Measurements from ENCODE around the gene SP5. TPM values are rescaled to one million over a fixed set of nuclear protein-coding genes. Genes with fewer than 3 reads are reported as not detected.
A peak's percentile ranks its signal among the peaks of the same experiment; 100 is the strongest.
"Not testable (repeated sequence)": the region's sequence is repeated elsewhere in the genome, so short reads cannot be mapped to it uniquely, and the experiment has no call there.

The SP5 gene
- total RNA-seq = 0.30 and 0.32 TPM in 2 replicates

GRCh38 chr2:170715062-170715931 lies at the start of gene SP5:
TSS of gene SP5 (plus strand) at chr2:170715337. CDS start at chr2:170715513, 176 bp downstream.
- Mint-ChIP-seq H3K27ac (no peak within 1 kb of the TSS), H3K36me3 (ENCODE audit: low read depth) (no peaks in the 10 kb centered on the region), H3K4me1 (ENCODE audit: low read depth) (peaks cover 26% of the 10 kb centered on the region), H3K9me3 (no peaks in the 10 kb centered on the region), H3K27me3 (ENCODE audit: low read depth) (peaks cover 68% of the 10 kb centered on the region), H3K4me3 (ENCODE audit: low read depth) (peak within 1 kb of the TSS; percentile 76)
- intact Hi-C loops (cut with micrococcal nuclease) = loop anchor here (1.0 to 10.0 kb wide), 4 partner anchors 56 to 478 kb away; partner anchors contain the start of gene ERICH2
- peak; percentile 40 for DNase-seq (ENCODE audit: low spot score)

GRCh38 chr2:170665743-170666142 lies 49.4 kb upstream of the SP5 start:
- H3K36me3 Mint-ChIP-seq (ENCODE audit: low read depth) = no peaks in the 10 kb centered on the region
- intact Hi-C loops (cut with micrococcal nuclease) = no loop called here
- no peaks in the 10 kb centered on the region for H3K9me3 Mint-ChIP-seq
- no peaks in the 10 kb centered on the region for H3K27me3 Mint-ChIP-seq (ENCODE audit: low read depth)
- no peak overlapping the region for H3K4me3 Mint-ChIP-seq (ENCODE audit: low read depth)
- H3K4me1 Mint-ChIP-seq (ENCODE audit: low read depth) = no peaks in the 10 kb centered on the region
- no peak overlapping the region for H3K27ac Mint-ChIP-seq
- no peak for DNase-seq (ENCODE audit: low spot score)

- Mint-ChIP-seq H3K36me3 (ENCODE audit: low read depth) (no peaks in the 10 kb centered on the region), H3K27ac (no peak overlapping the region), H3K4me1 (ENCODE audit: low read depth) (no peaks in the 10 kb centered on the region), H3K9me3 (no peaks in the 10 kb centered on the region), H3K4me3 (ENCODE audit: low read depth) (no peak overlapping the region), H3K27me3 (ENCODE audit: low read depth) (peaks cover 4% of the 10 kb centered on the region)
- DNase-seq (ENCODE audit: low spot score) = no peak
- intact Hi-C loops (cut with micrococcal nuclease) = no loop called here
Measured at GRCh38 chr2:170669909-170670308, 45.2 kb upstream of the SP5 start.

DNA sequence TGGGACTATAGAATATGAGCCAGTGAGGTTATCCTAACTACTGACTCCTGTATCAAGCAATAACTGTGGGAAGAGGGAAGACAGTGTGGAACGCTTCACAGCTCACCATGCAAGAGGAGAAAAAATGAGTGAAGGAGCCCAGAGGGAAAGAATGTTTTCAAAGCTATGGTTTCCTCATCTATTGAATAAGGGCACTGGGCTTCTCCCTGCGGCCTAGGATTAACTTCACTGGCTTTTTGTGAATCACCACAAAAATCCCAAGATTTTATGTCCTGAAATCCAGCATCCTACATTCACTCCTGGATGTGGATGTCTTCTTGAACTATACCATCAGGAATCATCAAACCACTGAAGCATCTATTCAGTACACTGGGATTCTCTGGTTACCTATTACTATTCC lies 44.5 kb upstream of the SP5 start:
- H3K9me3 Mint-ChIP-seq = no peaks in the 10 kb centered on the region
- no peak for DNase-seq (ENCODE audit: low spot score)
- peaks cover 7% of the 10 kb centered on the region for H3K27me3 Mint-ChIP-seq (ENCODE audit: low read depth)
- no peak overlapping the region for H3K4me3 Mint-ChIP-seq (ENCODE audit: low read depth)
- intact Hi-C loops (cut with micrococcal nuclease) = no loop called here
- no peaks in the 10 kb centered on the region for H3K36me3 Mint-ChIP-seq (ENCODE audit: low read depth)
- no peak overlapping the region for H3K27ac Mint-ChIP-seq
- no peaks in the 10 kb centered on the region for H3K4me1 Mint-ChIP-seq (ENCODE audit: low read depth)

GRCh38 chr2:170671079-170671478 lies 44.1 kb upstream of the SP5 start:
- H3K27me3 Mint-ChIP-seq (ENCODE audit: low read depth) = peaks cover 7% of the 10 kb centered on the region
- H3K9me3 Mint-ChIP-seq = no peaks in the 10 kb centered on the region
- H3K4me1 Mint-ChIP-seq (ENCODE audit: low read depth) = no peaks in the 10 kb centered on the region
- DNase-seq (ENCODE audit: low spot score) = no peak
- no peak overlapping the region for H3K27ac Mint-ChIP-seq
- no peak overlapping the region for H3K4me3 Mint-ChIP-seq (ENCODE audit: low read depth)
- H3K36me3 Mint-ChIP-seq (ENCODE audit: low read depth) = no peaks in the 10 kb centered on the region
- intact Hi-C loops (cut with micrococcal nuclease) = no loop called here

DNA sequence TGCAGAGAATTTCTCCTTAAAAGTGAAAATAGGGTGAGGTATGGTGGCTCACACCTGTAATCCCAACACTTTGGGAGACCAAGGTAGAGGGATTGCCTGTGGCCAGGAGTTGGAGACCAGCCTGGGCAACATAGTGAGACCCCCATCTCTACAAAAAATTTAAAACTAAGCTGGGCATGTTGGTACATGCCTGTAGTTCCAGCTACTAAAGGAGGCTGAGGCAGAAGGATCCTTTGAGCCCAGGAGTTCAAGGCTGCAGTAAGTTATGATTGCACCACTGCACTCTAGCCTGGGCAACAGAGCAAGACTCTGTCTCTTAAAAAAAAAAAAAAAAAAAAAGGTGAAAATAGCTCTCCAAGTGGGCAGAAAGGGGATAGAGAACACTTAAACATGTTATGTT lies 40.9 kb upstream of the SP5 start:
- H3K4me1 Mint-ChIP-seq (ENCODE audit: low read depth); H3K27ac Mint-ChIP-seq; H3K27me3 Mint-ChIP-seq (ENCODE audit: low read depth); H3K4me3 Mint-ChIP-seq (ENCODE audit: low read depth); H3K9me3 Mint-ChIP-seq; H3K36me3 Mint-ChIP-seq (ENCODE audit: low read depth); intact Hi-C loops (cut with micrococcal nuclease); DNase-seq (ENCODE audit: low spot score): not testable (repeated sequence)

- Mint-ChIP-seq H3K36me3 (ENCODE audit: low read depth) (no peaks in the 10 kb centered on the region), H3K4me3 (ENCODE audit: low read depth) (no peak overlapping the region), H3K27me3 (ENCODE audit: low read depth) (peaks cover 11% of the 10 kb centered on the region), H3K4me1 (ENCODE audit: low read depth) (no peaks in the 10 kb centered on the region), H3K27ac (no peak overlapping the region), H3K9me3 (no peaks in the 10 kb centered on the region)
- DNase-seq (ENCODE audit: low spot score) = no peak
- intact Hi-C loops (cut with micrococcal nuclease) = no loop called here
Measured at GRCh38 chr2:170675701-170676100, 39.4 kb upstream of the SP5 start.

DNA sequence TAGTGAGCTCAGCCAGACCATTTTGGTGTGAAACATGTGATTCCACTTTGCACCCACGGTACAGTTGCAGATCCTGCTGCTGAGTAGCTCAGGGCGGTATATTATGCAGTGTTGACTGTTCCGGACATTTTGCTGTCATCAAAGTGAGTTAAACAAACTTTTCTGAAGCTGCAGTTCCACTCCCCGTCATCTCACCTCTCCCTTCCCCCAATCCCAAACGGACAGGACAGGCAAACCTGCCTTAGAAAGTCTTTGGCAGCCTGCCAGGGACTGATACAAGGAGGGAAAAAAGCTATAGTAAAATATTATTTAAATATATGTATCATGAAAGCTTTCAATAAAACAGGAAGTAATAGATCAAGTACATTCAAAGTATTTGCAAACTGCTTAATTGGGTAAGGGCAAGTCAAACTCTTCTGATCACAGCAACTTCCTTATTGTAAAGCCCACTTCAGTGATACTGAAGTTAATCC lies 35.5 kb upstream of the SP5 start:
- no peaks in the 10 kb centered on the region for H3K36me3 Mint-ChIP-seq (ENCODE audit: low read depth)
- no peak for DNase-seq (ENCODE audit: low spot score)
- peaks cover 10% of the 10 kb centered on the region for H3K27me3 Mint-ChIP-seq (ENCODE audit: low read depth)
- H3K4me3 Mint-ChIP-seq (ENCODE audit: low read depth) = no peak overlapping the region
- intact Hi-C loops (cut with micrococcal nuclease) = no loop called here
- no peaks in the 10 kb centered on the region for H3K9me3 Mint-ChIP-seq
- no peaks in the 10 kb centered on the region for H3K4me1 Mint-ChIP-seq (ENCODE audit: low read depth)
- H3K27ac Mint-ChIP-seq = no peak overlapping the region

GRCh38 chr2:170680172-170680941 lies 34.8 kb upstream of the SP5 start:
- no peaks in the 10 kb centered on the region for H3K9me3 Mint-ChIP-seq
- no peak for DNase-seq (ENCODE audit: low spot score)
- no peaks in the 10 kb centered on the region for H3K36me3 Mint-ChIP-seq (ENCODE audit: low read depth)
- intact Hi-C loops (cut with micrococcal nuclease) = no loop called here
- peaks cover 7% of the 10 kb centered on the region for H3K27me3 Mint-ChIP-seq (ENCODE audit: low read depth)
- H3K4me1 Mint-ChIP-seq (ENCODE audit: low read depth) = no peaks in the 10 kb centered on the region
- H3K27ac Mint-ChIP-seq = no peak overlapping the region
- no peak overlapping the region for H3K4me3 Mint-ChIP-seq (ENCODE audit: low read depth)

GRCh38 chr2:170681311-170681710 lies 33.8 kb upstream of the SP5 start:
- Mint-ChIP-seq H3K4me3 (ENCODE audit: low read depth) (no peak overlapping the region), H3K27ac (no peak overlapping the region), H3K4me1 (ENCODE audit: low read depth) (no peaks in the 10 kb centered on the region), H3K36me3 (ENCODE audit: low read depth) (no peaks in the 10 kb centered on the region), H3K9me3 (no peaks in the 10 kb centered on the region), H3K27me3 (ENCODE audit: low read depth) (peaks cover 13% of the 10 kb centered on the region)
- DNase-seq (ENCODE audit: low spot score) = no peak
- intact Hi-C loops (cut with micrococcal nuclease) = no loop called here

GRCh38 chr2:170685591-170685990 lies 29.5 kb upstream of the SP5 start:
- H3K36me3 Mint-ChIP-seq (ENCODE audit: low read depth) = no peaks in the 10 kb centered on the region
- intact Hi-C loops (cut with micrococcal nuclease) = no loop called here
- DNase-seq (ENCODE audit: low spot score) = no peak
- no peaks in the 10 kb centered on the region for H3K4me1 Mint-ChIP-seq (ENCODE audit: low read depth)
- no peak overlapping the region for H3K27ac Mint-ChIP-seq
- no peak overlapping the region for H3K4me3 Mint-ChIP-seq (ENCODE audit: low read depth)
- peaks cover 11% of the 10 kb centered on the region for H3K27me3 Mint-ChIP-seq (ENCODE audit: low read depth)
- H3K9me3 Mint-ChIP-seq = no peaks in the 10 kb centered on the region

DNA sequence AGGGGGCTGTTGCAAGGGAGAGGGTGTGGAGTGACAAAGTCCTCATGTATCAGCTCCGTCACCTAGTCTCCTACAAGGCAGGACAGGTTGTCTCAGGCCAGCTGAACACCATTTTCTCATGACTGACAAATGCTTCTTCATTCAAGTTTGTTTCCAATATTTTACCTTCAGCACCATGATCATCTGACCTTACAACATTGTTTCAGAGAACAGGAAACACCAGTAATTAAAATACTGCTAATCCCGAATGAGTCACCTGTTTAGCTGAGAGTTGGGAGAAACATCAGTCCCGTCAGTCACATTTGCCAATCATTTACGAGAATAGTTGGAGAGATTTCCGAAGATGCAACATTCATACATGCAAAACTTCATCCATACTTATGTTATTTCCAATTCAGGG lies 25.7 kb upstream of the SP5 start:
- intact Hi-C loops (cut with micrococcal nuclease) = no loop called here
- peaks cover 8% of the 10 kb centered on the region for H3K27me3 Mint-ChIP-seq (ENCODE audit: low read depth)
- H3K4me1 Mint-ChIP-seq (ENCODE audit: low read depth) = no peaks in the 10 kb centered on the region
- H3K36me3 Mint-ChIP-seq (ENCODE audit: low read depth) = no peaks in the 10 kb centered on the region
- no peak for DNase-seq (ENCODE audit: low spot score)
- H3K27ac Mint-ChIP-seq = no peak overlapping the region
- H3K4me3 Mint-ChIP-seq (ENCODE audit: low read depth) = no peak overlapping the region
- no peaks in the 10 kb centered on the region for H3K9me3 Mint-ChIP-seq

- Mint-ChIP-seq H3K4me1 (ENCODE audit: low read depth) (no peaks in the 10 kb centered on the region), H3K9me3 (no peaks in the 10 kb centered on the region), H3K27me3 (ENCODE audit: low read depth) (peaks cover 7% of the 10 kb centered on the region), H3K4me3 (ENCODE audit: low read depth) (no peak overlapping the region), H3K36me3 (ENCODE audit: low read depth) (no peaks in the 10 kb centered on the region), H3K27ac (no peak overlapping the region)
- DNase-seq (ENCODE audit: low spot score) = no peak
- intact Hi-C loops (cut with micrococcal nuclease) = no loop called here
Measured at GRCh38 chr2:170690640-170691039, 24.5 kb upstream of the SP5 start.
